Measurements from ENCODE around the gene ITPR3.
"Not testable (repeated sequence)": the region's sequence is repeated elsewhere in the genome, so short reads cannot be mapped to it uniquely, and the experiment has no call there.

Gene ITPR3

DNA sequence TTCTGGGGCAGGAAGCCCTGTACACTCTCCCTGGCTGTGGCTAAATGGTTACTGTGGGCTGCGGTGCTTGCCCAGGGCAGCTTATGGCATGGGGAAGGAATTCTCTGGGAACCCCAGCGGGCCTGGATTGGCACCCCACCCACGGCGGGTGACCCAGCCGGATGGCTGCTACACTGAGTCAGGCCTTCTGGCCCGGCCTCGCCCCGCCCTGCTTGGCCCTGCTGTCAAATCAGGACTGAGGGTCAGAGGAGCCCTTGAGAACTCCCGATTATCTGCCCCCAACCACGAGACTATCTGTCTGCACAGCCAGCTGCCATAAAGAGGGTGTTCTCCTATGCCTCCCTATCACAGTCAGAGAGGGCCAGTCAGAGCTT is 7.3 kb upstream of the ITPR3 start:
- DNase-seq (ENCODE audit: low read depth in 2 of 2), result no peak

DNA sequence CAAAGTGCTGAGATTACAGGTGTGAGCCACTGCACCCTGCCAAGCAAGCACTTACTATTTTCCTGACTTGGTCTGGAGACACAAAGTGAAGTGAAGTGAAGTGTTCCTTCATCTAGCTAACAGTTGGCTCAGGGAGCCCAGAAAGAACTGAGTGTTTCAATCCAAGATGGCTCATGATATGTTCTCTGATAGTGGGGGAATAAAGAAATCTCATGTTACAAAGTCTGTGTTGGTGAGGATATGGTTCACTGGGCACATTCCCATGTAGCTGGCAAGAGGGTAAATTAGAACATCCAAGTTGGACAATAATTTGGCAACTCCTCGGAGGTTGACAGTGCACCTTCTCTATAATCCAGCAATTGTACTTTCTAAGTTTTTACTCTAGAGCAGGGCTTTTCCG is 5.0 kb upstream of the ITPR3 start:
- DNase-seq (ENCODE audit: low read depth in 2 of 2), result no peak

DNA sequence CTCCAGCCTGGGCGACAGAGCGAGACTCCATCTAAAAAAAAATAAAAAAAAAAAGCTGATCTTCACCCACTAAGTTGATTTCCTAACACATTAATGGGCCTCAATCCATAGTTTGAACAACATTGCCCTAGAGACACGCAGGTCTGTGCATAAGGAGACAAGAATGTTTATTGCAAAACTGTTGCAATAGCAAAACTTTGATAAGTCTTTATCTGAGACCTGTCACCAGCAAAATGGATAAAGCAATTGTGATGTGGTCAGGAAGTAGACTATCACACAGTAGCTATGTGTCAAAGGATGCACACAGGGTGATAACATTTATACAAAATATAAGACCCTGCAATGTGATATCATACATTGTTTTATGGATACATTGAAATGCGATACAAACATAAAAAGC is 4.2 kb upstream of the ITPR3 start:
- no peak for DNase-seq (ENCODE audit: low read depth in 2 of 2)

DNA sequence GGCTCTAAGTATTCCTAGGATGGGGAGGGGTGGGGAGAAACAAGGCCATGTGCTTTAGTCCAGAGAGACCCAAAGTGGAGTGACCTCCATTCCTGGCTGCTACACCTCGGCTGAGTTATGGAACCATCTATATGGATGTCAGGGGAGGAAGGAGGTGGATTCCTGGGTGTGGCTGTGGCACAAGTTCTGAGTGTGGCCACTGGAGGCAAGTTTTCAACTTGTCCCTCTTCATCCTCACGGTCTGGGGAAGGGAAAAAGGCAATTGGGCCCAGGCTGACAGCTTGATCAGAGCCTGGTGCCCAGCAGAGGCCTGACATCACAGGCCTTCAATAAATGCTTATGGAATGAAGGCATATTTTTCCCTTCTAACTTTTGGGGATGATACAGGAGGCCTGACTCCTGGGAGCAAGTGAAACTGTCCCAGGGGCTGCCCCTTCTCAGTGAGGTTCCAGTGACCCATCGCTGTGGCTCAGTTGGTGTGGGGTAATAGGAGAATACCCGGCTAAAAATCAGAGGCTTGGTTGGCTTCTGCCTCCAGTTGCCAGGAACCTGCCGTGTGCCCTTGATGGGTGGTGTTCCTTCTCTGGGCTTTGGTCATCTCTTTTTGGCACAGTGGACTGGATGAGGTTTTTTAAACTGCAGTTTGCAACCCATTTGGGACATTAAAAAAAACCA is 1.8 kb upstream of the ITPR3 start:
- no peak for DNase-seq (ENCODE audit: low read depth in 2 of 2)

DNA sequence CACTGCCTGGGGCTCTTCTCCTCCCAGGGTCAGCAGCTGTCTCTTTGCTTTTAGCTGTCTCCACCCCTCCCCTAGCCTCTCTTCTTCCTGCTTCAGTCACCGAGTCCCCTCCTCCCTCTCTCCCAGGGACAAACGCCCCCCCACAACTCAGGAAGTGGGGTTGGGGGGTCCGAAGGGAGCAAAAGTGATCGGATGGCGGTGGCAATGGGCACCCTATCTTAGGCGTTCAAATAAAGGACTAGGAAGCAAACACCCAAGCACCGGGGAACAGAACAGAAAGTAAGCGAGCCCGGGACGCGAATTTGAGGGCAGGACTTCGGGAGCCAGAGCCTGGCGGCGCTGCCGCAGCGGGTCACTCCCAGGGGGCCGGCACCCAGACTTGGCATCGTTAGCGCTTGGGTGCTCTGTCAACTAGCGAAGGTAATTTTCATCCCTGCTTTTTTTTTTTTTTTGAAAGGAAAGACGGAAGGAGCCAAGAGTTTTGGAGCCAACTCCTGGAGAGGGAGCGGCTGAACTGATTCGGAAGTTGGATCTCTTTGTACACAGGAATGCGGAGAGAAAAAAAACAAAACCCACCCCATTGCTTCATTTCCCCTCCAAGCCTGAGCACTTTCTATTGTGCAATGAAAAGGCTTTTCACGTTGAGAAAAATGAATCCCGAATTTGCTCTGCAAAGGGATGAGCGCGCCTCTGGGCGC is 815 bp upstream of the ITPR3 start:
- DNase-seq (ENCODE audit: low read depth in 2 of 2), result no peak

DNA sequence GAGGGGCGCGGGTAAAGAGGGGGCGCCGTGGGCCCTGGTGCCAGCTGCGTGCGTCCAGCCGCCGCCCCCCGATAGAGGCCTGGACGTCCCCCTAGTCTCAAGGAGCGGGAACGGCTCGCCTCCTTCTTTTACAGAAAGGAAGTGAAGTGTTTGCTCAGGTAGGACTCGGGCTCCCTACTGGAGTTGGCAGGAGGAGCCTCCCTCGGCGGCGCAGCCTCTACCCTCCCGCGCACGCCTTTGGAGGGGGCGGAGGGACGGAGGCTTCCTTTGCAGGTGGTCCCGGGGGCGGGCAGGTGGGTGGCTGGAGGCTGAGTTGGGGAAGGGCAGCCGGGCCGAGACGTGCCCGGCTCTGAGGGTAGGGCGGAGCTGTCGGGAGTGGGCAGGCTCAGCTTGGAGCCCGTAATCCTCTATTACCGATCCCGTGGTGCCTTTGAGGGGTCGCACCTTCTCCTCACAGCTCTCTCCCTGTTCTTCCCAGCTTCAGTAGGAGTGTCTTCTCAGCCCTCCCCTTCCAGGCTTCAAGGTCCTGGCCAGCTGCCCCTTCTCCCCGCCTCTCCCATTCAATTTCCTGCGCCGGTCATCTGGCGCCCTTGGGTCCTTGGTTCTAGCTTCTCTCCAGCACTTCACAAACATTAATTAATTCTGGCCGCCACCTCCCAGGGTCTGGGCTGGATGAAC is 728 bp downstream of the ITPR3 start:
- no peak for DNase-seq (ENCODE audit: low read depth in 2 of 2)

DNA sequence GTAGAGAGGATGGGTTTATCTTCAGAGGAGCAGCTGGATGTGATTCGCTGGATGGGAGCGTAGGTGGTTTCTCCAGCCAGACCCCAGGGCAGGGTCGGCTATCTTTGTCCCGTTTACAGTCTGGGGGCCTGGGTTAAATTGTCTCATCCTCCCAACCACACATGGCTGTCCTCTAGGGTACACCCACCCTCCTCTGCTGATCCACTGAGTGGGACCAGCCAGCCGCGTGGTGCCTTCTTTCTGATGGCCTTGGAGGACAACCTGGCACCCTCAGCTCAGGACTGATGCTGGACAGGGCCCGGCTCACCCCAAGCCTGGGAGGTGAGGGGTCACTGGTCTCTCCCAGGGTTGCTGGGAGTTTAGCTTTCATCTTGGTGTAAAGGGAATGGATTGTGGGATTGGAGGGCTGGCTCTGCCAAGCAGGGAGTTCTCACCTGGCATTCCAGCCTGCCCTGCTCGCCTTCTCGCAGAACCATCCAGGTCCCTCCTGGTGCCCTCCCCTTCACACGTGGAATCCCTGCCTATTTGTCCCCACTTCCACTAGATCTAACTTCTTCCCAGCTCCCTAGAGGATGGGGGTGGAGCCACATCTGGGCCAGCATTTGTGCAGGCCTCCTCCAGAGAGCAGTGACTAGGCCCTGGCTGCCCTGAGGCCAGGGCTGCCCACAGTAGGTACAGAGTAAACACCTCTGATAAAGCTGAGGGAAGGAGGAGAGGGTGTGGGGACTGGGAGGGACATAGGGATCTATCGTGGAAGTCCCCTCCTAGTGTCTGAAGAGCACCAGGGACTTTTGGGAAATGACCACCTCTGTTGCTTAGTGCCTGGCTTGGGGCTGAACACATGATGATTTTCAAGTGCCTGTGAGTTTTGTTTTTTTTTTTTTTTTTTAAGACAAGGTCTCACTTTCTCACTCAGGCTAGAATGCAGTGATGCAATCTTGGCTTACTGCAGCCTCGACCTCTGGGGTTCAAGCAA is 1.6 kb downstream of the ITPR3 start:
- DNase-seq (ENCODE audit: low read depth in 2 of 2), result no peak

DNA sequence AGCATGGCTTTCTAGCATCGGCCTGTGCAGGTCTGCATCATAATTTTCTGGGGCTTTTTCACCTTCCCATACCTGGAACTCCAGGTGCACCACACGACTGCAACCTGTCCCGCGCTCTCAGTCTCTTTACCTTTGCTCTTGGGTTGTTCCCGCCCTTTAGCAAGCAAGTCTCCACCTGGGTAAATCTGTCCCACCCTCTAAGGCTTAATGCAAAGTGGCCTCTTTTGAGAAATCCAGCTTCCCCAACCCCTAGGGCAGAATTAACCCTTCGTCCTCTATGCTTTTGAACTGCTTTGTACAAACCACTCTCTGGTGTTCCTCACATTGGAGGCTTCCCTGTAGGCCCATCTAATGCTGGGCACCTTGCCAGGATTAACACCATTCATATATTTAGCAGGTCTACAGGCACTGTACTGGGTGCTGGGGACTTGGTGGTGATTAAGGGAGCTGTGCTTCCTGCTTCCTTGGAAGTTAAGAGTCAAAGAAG is 2.8 kb downstream of the ITPR3 start:
- no peak for DNase-seq (ENCODE audit: low read depth in 2 of 2)

DNA sequence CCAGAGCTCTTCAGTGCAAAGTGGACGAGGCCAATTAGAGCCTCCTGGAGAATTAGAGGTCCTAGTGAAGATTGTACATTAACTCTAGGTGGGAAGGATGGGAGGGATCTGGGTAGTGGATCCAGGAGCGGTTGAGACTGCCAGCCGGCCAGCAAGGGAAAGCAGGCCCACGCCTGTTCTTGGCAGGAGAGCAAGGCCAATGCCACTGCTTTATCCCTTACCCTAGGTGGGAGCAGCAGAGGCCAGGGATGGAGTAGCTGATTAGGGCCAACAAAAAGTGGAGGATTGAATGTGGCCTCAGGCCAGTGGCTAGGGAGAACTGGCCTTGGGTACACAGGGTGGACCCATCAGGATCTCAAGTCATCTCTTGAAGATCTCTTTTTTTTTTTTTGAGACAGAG is 3.7 kb downstream of the ITPR3 start:
- DNase-seq (ENCODE audit: low read depth in 2 of 2), result no peak

DNA sequence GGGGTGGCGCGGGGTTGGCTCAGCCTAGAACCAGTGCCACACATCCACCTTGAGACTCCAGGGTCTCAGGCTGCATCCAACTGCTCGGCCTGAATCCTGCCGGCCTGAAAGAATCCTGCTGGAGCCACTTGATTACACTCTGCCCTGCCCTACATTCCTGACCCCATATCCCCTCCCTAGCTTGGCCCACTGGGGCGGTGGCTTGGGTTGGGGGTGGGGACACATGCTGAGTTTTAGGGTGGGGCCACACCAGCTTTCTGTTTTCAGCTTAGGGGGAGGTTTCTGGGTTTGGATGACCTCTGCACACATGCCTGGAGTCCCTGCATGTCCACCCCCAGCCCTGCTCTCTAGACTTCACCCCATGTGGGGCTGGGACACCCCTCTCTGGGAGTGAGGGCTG is 6.8 kb downstream of the ITPR3 start:
- DNase-seq (ENCODE audit: low read depth in 2 of 2), result no peak

DNA sequence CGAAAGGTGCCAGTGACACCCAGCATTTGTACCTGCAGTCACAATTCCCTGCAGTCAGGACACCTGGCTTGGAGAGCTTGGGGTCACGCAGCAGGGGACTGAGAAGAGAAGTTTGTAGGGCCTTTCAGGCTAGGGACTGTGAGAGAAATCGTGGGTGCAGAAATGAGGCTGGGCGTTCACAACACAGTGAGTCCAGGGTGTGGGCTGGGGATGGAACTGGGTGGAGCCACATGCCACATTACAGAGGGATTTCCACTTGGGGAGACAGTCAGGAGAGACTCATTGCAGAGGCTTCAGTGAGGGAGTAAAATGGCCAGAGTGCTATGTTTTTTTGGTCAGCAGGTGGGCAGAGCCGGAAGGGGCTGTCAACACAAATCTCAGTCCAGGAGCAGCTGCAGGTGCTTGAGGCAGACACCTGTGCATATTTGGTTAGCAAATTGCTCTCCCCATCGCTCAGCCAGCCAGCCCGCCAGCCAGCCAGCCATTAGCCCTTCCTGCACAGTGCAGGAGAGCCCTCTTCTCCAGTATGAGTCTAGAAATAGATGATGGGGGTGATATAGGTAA is 7.4 kb downstream of the ITPR3 start:
- DNase-seq (ENCODE audit: low read depth in 2 of 2), result no peak

DNA sequence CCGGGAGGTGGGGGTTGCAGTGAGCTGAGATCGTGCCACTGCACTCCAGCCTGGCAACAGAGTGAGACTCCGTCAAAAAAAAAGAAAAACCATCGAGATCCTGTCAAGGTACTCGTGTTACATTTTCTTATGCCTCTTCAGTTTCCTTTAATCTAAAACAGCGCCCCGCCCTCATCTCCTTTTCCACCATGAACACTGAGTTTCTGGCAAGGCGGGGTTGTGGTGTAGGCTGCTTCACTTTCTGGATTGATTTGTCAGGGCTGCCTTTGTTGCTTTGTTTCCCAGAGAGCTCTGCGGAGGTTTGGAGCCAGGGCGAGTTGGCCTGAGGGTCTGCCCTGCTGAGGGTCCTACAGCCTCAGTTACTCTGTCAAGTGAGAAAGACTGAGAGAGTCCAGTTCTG is 8.9 kb downstream of the ITPR3 start:
- no peak for DNase-seq (ENCODE audit: low read depth in 2 of 2)

DNA sequence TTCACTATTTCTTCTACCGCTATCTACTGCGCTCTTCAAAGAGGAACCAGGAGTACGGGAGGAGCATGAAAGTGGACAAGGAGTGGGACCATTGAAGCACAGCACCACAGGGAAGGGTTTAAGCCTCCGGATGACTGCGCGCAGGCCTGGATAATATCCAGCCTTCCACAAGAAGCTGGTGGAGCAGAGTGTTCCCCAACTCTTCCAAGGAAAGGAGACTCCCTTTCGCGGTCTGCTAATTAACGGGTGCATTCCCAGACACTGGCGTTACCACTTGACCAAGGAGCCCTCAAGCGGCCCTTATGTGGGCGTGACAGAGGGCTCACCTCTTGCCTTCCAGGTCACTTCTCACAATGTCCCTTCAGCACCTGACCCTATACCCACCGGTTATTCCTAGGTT is 10.4 kb downstream of the ITPR3 start:
- not testable (repeated sequence) for DNase-seq (ENCODE audit: low read depth in 2 of 2)

DNA sequence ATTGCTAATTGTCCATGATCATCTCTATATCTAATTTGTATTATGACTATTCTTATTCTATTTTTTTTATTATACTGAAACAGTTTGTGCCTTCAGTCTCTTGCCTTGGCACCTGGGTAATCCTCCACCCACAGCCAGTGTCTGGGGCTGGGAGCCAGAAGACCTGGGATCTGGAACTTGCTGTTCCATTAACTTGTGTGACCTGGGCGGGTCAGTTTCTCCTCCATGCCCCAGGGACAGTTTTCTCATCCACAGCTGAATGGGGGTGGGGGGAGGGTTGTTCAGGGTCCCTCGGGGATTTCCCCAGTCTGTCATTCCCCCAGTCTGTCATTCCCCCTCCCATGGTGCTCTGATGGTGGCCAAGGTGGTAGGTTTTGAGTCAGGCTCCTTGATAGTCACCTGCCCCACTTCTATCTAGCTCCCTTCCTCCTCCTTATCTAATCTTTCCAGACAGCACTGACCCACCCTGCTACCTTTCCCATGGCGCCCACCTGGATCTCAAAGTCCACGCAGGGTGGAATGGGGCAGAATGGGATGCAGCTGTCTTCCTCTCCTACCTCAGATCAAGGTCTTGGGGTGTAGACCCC is 10.9 kb downstream of the ITPR3 start:
- no peak for DNase-seq (ENCODE audit: low read depth in 2 of 2)

DNA sequence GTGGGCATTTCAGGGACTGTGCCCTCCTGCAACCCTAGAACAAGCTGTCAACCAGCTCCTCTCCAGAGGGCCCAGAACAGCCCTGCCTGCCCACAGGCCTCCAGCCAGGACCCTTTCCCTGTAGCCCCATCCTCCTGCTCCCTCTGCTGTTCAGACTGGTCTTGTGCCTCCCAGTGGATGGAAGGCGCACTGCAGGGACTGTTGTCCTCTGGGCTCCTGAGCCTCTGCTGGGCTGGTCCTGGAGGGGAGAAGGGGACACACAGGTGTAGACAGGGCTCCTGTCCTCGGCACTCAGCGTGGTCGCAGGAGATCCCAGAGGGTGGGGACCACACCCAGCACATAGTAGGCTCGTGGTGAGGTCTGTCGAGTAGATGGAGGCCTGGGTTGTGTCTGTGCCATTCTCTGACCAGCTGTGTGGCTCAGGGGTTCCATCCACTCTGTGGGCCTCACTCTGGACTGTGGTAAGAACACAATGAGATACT is 11.5 kb downstream of the ITPR3 start:
- no peak for DNase-seq (ENCODE audit: low read depth in 2 of 2)

DNA sequence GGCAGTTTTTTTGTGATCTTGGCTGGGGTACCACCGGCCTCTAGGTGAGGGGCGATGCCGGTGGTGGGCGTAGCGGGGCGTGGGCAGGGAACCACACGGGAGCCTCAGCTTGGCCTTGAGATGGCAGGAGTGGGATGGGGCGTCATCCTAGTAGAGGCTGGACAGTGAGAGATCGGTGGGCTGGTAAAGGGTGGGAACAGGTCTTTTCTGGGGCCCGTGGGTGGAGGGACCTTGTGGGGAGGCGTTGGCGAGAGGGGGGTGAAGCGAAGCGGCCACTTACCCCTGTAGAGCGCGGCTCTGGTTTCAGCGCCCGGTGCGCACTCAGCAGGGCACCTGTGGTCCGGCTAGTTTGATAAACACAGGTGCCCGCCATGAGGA is 12.0 kb downstream of the ITPR3 start:
- no peak for DNase-seq (ENCODE audit: low read depth in 2 of 2)

DNA sequence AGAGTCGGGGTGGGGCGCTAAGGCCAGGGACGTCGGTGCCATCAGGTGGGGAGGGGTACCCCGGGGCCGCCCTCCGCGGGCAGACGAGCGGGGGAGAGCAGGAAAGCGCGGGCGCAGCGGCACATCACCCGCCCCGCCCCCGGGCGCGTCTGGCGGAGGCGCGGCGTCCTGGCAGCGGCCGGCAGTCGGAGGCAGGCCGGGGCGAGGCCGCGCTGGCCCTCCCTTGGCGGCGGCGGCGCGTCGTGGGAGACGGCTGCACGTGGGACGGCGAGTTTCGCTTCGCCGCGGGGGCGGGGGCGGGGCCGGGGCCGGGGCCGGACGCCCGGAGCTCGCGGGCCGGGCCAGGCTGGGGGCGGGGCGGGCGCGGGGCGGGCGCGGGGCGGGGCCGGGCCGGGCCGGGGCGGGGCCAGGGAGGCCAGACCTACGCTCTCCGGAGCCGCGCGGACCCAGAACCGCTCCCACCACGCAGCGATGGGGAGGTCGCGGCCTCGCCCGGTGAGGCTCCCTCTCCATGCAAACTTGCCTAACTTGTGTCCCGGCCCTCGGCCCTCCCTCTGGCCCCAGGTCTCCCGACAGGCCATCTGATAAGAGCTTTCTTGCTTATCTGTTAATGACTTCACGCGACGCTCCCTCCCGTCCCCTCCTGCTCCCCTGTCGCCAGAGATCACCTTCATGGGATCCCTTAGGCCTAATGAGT is 12.5 kb downstream of the ITPR3 start:
- peak in 1 of 2 donors; percentile 18 for DNase-seq (ENCODE audit: low read depth in 2 of 2)

DNA sequence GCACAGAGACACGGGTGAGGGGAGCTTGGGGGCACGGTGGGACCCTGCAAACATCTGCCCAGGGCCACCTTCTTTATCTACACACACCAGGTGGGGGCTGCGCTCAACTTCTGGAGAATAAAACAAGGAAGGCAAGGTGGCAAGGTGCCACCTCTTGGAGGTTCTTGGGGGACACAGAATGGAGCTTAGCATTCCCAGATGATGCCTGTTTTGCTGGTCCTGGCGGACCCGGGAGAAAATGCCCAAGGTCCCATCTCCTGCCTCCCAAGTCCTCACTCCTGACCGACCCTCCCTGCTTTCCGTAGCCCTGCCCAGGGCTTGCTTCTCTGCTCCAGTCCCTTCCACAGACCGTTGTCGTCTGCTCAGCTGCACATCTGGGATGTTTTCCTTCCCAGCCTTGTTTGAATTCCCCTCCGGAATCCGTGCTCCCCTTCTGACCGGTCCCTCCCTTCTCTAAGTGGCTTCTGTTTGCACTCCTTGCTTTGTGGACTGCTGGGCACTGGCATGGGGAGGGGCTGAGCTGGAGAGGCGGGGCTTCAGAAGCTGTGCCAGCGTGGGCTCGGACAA is 13.1 kb downstream of the ITPR3 start:
- DNase-seq (ENCODE audit: low read depth in 2 of 2), result no peak

DNA sequence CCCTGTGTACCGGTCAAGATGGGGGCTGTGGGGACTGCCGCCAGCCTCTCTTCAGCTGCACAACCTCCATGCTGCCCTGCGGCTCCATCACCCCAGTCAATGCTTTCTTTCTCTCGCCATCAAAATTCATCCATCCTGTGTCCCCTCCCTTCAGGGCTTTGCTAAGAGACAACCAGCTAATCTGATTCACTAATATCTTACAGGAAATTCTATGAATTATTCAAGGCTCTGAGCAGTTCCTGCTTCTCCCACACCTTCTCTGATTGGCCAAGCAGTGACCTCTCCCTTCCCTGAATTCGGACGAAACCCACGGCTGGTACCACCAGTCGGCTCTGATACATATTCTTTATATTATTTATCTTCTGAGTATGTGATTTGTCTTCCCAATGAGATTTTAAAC is 13.8 kb downstream of the ITPR3 start:
- no peak for DNase-seq (ENCODE audit: low read depth in 2 of 2)

DNA sequence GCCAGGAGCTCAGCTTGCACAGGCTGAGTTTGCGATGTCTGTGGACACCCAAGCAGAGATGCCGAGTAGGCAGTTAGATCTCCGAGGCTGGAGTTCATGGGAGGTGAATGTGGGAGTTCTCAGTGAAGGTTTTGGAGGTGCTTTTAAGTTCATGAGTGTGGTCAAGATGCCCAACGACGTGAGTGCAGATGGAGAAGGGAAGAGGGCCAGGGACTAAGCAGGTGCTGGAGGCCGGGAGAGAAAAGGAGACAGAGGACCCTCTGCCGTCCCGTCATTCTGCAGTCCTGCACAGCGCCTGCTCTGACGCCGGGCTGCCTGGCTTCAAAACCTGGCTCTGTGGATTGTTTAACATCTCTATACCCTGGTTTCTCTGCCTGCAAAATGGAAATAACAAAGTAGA is 15.5 kb downstream of the ITPR3 start:
- DNase-seq (ENCODE audit: low read depth in 2 of 2), result no peak

Measured in stimulated activated CD8-positive, alpha-beta memory T cell treated with anti-CD3 and anti-CD28 coated beads, Interleukin-7, amount 100 ng/mL, for 1 hour (primary cell).